Glutamatergic neuron (in vitro differentiated cells): Measurements from ENCODE around the gene ZNF771. TPM values are rescaled to one million over a fixed set of nuclear protein-coding genes. Genes with fewer than 3 reads are reported as not detected.
"Not testable (repeated sequence)": the region's sequence is repeated elsewhere in the genome, so short reads cannot be mapped to it uniquely, and the experiment has no call there.

Experiments used
- DNase-seq: peaks from one replicate; pipeline ENCODE4 v3.0.0; 2022
- H3K27ac Mint-ChIP-seq: one replicate; pipeline ENCODE4 v1.8.0; 2020; ENCODE audit warnings: mild to moderate bottlenecking, mixed read lengths, inconsistent platforms; ENCODE audit not compliant: unreplicated experiment
- H3K27me3 Mint-ChIP-seq: one replicate; pipeline ENCODE4 v1.8.0; 2020; ENCODE audit warnings: mild to moderate bottlenecking, moderate library complexity, mixed read lengths, inconsistent platforms; ENCODE audit not compliant: unreplicated experiment
- H3K36me3 Mint-ChIP-seq: one replicate; pipeline ENCODE4 v1.8.0; 2020; ENCODE audit warnings: mild to moderate bottlenecking, mixed read lengths, inconsistent platforms; ENCODE audit not compliant: unreplicated experiment
- H3K4me1 Mint-ChIP-seq: one replicate; pipeline ENCODE4 v1.8.0; 2020; ENCODE audit warnings: mild to moderate bottlenecking, low read depth, mixed read lengths, inconsistent platforms; ENCODE audit not compliant: unreplicated experiment
- H3K4me3 Mint-ChIP-seq: one replicate; pipeline ENCODE4 v1.8.0; 2020; ENCODE audit warnings: mild to moderate bottlenecking, mixed read lengths, inconsistent platforms; ENCODE audit not compliant: unreplicated experiment
- H3K9me3 Mint-ChIP-seq: one replicate; pipeline ENCODE4 v1.8.0; 2020; ENCODE audit warnings: mild to moderate bottlenecking, moderate library complexity, mixed read lengths, inconsistent platforms; ENCODE audit not compliant: unreplicated experiment
- total RNA-seq: library from RNA; stranded (reverse); fragmentation: NEBNext Ultra II Directional; extraction: Animal tissue kit (Norgen Biotek cat#: 25700); gene quantifications from one replicate; pipeline ENCODE4 v1.2.1, GENCODE V29; 2021; ENCODE audit not compliant: unreplicated experiment
- TF ChIP-seq, protein P1 (sequence below): fragments of 200-600 bp; sonication (generic); IDR thresholded peaks from one replicate; pipeline ENCODE4 v1.5.0; 2021; ENCODE audit not compliant: partially characterized antibody, unreplicated experiment

The ZNF771 gene
- total RNA-seq, 1 donor from 2014 or later = 7.8 TPM

DNA sequence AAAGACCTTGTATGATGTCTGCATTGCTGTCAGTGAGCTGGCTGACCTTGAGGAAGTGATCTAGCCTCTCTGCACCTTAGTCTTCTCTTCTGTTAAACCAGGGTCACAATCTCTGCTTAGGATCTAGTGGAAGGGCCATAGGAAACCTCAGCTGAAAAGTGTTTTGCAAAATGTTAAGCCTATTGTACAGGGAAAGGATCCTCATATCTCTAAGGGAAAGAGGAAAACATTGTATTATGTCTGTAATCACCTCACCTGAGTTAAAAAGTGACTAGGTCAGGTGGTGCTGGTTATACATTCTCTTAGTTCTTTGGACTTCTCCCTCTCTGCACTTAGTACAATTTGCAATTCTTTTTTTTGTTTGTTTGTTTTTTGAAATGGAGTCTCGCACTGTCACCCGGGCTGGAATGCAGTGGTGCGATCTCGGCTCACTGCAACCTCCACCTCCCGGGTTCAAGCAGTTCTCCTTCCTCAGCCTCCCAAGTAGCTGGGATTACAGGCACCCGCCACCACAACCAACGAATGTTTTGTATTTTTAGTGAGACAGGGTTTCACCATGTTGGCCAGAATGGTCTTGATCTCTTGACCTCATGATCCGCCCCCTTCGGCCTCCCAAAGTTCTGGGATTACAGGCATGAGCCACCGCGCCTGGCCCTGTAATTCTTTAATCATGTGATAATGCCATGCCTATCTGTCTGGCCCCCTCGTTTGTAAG, 40.3 kb downstream of the ZNF771 start:
- H3K36me3 Mint-ChIP-seq = peaks cover 12% of the 10 kb centered on the region
- H3K4me1 Mint-ChIP-seq = peaks cover 14% of the 10 kb centered on the region
- H3K9me3 Mint-ChIP-seq = peaks cover 4% of the 10 kb centered on the region
- TF ChIP-seq, protein P1, sequence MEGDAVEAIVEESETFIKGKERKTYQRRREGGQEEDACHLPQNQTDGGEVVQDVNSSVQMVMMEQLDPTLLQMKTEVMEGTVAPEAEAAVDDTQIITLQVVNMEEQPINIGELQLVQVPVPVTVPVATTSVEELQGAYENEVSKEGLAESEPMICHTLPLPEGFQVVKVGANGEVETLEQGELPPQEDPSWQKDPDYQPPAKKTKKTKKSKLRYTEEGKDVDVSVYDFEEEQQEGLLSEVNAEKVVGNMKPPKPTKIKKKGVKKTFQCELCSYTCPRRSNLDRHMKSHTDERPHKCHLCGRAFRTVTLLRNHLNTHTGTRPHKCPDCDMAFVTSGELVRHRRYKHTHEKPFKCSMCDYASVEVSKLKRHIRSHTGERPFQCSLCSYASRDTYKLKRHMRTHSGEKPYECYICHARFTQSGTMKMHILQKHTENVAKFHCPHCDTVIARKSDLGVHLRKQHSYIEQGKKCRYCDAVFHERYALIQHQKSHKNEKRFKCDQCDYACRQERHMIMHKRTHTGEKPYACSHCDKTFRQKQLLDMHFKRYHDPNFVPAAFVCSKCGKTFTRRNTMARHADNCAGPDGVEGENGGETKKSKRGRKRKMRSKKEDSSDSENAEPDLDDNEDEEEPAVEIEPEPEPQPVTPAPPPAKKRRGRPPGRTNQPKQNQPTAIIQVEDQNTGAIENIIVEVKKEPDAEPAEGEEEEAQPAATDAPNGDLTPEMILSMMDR = no peak
- peaks cover 6% of the 10 kb centered on the region for H3K27me3 Mint-ChIP-seq
- no peak for DNase-seq
- H3K4me3 Mint-ChIP-seq = peak overlapping the region; percentile 16
- no peak overlapping the region for H3K27ac Mint-ChIP-seq

DNA sequence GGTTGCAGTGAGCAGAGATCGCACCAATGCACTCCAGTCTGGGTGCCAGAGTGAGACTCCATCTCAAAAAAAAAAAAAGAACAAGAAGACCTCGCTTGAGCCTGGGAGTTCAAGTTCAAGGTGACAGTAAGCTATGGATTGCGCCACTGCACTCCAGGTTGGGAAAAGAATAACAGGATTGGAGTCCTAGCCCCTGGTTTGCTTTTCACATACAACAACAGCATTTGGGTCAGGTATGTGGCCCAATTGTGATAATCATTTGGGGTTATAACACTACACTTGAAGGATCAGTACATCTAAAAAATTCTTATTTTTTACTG, 41.7 kb downstream of the ZNF771 start:
- Mint-ChIP-seq H3K36me3 (peaks cover 1% of the 10 kb centered on the region), H3K4me1 (peaks cover 10% of the 10 kb centered on the region), H3K27ac (no peak overlapping the region), H3K9me3 (peaks cover 4% of the 10 kb centered on the region), H3K27me3 (peaks cover 6% of the 10 kb centered on the region), H3K4me3 (no peak overlapping the region)
- TF ChIP-seq, protein P1 = no peak
- DNase-seq = no peak

DNA sequence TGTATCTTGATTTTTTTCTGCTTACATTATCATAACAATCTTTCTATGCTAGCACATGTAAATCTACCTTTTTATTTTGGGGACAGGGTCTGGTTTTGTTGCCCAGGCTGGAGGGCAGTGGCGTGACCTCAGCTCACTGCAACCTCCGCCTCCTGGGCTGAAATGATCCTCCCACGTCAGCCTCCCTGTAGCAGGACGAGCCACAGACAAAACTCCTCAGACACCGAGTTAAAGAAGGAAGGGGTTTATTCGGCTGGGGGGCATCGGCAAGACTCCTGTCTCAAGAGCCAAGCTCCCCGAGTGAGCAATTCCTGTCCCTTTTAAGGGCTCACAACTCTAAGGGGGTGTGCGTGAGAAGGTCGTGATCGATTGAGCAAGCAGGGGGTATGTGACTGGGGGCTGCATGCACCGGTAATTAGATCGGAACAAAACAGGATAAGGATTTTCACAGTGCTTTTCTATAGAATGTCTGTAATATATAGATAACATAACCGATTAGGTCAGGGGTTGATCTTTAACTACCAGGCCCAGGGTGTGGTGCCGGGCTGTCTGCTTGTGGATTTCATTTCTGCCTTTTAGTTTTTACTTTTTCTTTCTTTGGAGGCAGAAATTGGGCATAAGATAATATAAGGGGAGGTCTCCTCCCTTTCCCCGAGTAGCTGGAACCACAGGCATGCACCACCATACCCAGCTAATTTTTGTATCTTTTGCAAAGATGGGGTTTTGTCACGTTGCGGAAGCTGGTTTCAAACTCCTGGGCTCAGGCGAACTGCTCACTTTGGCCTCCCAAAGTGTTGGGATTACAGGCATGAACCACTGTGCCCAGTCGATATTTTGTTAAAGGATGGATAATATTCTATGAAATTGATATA, 45.5 kb downstream of the ZNF771 start:
- not testable (repeated sequence) for H3K27me3 Mint-ChIP-seq, H3K9me3 Mint-ChIP-seq, DNase-seq, H3K27ac Mint-ChIP-seq, H3K4me1 Mint-ChIP-seq, H3K4me3 Mint-ChIP-seq, H3K36me3 Mint-ChIP-seq

DNA sequence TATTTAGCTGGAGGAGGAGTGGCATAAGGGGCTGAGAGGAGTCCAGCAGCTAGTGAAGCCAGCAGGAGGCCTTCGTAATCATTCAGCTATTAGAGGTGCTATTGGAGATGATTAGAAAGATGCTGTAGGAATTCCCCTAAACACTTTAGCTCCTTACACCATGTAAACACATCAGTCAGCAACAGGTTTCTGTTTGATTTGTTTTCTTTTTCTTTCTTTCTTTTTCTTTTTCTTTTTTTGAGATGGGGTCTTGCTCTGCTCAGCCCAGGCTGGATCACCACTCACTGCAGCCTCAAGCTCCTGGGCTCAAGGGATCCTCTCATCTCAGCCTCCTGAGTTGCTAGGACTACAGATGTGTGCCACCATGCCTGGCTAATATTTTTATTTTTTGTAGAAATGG, 48.9 kb downstream of the ZNF771 start:
- Mint-ChIP-seq H3K36me3 (no peaks in the 10 kb centered on the region), H3K9me3 (peaks cover 2% of the 10 kb centered on the region), H3K27me3 (peaks cover 3% of the 10 kb centered on the region), H3K4me1 (no peaks in the 10 kb centered on the region), H3K4me3 (no peak overlapping the region), H3K27ac (no peak overlapping the region)
- TF ChIP-seq, protein P1 = no peak
- DNase-seq = no peak

DNA sequence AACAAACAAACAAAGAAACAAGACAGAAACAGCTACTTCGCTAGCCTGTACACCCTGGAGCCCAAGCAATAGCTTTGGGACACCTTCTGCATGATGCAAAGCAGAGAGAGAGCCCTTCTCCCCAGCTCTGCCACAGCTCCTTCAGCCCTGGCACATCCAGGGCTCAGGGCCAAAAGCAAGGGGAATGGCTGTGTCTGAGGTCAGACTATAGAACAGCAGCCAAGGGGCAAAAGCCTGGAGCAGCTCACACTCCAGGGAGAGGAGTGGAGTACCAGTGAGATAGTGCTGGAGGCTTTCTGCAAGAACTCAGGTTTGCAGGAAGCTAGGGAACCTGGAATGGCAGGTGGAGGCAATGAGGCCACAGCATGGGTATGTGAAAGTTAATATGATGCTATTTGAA, 49.9 kb downstream of the ZNF771 start:
- TF ChIP-seq, protein P1 = no peak
- no peak overlapping the region for H3K4me3 Mint-ChIP-seq
- H3K27ac Mint-ChIP-seq = no peak overlapping the region
- no peak for DNase-seq
- H3K27me3 Mint-ChIP-seq = peaks cover 3% of the 10 kb centered on the region
- H3K36me3 Mint-ChIP-seq = no peaks in the 10 kb centered on the region
- no peaks in the 10 kb centered on the region for H3K4me1 Mint-ChIP-seq
- H3K9me3 Mint-ChIP-seq = peaks cover 2% of the 10 kb centered on the region
